Activated CD4-positive, alpha-beta T cell treated with anti-CD3 and anti-CD28 coated beads for 24 hours (primary cell): ENCODE results near the gene IP6K3.

Source experiments
- DNase-seq, 2 donors: peaks; one replicate each; pipeline ENCODE4 v3.0.0-alpha.2; 2020; ENCODE audit warnings: low read depth in 2 of 2

Gene IP6K3

DNA sequence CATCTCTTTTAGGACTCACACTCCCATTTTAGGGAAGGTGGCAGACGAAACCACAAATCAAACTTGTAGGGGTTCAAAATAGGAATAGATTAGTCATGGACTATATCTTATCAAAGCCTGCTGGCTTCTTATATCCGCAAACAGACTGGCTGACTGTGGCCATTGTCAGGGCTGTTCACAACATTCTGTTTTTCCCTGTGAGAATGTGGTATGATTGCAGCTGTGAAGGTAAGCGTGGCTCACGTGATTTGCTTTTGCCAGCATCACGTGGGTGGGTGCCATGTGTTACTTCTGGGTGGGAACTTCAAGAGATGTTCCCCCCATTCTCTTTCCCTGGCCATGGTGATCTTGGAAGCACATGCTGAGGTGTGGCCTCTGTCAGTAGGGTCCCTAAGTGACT lies 5.9 kb downstream of the IP6K3 start:
- no peak for DNase-seq

- no peak for DNase-seq
These were observed 6.5 kb downstream of the IP6K3 start for GRCh38 chr6:33740204-33740608.

DNA sequence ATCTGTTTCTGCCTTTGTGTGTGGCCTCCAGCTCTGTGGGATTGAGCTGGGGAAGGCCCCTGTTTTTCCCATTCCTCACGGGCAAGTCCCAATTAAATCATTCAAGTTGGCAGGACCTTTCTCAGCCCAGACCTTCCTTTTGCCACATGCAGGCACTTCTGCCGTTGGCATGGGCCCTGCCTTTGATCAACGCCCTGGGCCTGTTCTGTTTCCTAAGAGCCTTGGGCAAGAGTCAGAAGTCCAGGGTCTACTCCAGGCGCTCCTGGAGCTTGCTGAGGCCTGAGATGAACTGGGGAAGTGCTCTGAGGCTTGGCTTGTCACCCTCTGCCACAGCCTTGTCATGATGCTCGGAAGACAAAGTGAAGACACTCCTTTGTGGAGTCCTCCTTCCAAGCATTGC lies 7.1 kb downstream of the IP6K3 start:
- DNase-seq: no peak

GRCh38 chr6:33738879-33739278 lies 7.8 kb downstream of the IP6K3 start:
- DNase-seq: no peak

DNA sequence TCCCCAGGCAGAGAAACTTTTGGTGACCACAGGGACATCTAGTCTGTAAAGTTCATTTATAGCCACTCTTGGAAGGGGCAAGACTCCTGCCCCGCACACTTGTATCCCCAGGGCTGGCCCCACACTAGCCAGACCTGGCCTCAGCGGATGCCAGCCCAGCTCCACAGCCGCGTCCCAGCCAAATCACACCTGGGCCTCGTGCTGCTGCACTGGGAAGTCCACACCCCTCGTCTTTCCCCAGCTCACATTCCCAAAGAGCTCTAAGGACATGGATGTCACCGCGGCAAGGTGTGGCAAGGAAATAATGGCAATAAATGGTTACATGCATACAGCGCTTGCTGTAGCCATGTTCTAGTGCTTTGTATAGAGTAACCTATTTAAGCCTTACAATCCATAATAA lies 8.6 kb downstream of the IP6K3 start:
- DNase-seq: no peak

GRCh38 chr6:33737267-33738026 lies 9.3 kb downstream of the IP6K3 start:
- DNase-seq: no peak

GRCh38 chr6:33735216-33735615 lies 11.5 kb downstream of the IP6K3 start:
- DNase-seq: no peak

DNA sequence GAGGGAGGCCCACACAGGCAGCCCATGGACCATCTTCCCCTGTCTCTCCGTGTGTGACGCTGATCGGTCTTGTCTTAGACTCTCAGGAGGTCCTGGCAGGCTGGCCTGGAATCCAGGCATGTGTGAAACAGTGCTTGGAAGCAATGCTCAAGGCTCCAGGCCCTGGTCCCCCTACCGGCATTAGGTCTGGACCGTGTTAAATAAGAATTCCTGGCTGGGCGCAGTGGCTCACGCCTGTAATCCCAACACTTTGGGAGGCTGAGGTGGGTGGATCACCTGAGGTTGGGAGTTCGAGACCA lies 13.0 kb downstream of the IP6K3 start:
- DNase-seq: no peak

DNA sequence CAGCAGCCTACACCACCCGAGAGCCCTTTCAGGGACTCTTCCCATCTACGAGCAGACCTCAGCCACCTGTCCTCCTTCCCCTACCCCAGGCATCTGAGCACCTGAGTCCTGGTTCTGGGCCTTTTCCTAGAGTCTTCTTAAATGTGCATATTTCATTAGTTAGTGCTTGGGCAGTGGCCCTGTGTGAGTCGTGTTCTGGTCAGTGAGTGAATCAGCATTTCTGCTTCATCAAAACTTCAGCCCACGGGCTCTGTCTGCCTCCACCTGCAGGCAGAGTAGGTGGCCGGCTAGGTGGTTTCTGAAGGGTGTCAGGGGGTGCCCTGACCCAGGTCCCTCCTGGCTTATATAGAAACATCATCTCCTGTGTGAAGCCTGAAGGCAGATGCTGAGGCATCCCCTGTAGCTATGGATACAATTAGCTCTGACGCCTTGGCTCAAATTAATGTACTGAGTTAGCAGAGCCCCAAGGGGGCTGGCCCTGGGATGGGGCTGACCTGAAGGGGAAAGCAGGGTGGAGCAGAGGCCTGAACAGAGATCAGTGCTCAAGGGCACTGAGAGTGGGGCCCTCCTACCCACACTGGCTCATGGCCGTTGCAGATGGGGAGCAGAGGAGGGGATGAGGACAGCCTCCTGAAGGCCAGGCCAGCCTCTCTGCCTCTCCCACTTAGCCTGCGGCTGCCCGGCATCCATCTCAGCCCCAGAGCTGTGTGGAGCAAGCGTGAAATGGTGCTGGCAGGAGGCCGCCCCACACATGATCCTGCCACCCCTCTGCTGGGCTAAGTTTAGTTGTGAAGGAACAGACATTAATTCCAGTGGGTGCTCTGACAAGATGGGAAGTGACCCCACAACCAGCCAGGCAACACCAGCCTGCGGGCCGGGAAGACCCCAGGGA lies 13.6 kb downstream of the IP6K3 start:
- DNase-seq: no peak

- DNase-seq: no peak
These were observed 14.3 kb downstream of the IP6K3 start for GRCh38 chr6:33732385-33732784.

- no peak for DNase-seq
These were observed 14.9 kb downstream of the IP6K3 start for GRCh38 chr6:33731751-33732282.

DNA sequence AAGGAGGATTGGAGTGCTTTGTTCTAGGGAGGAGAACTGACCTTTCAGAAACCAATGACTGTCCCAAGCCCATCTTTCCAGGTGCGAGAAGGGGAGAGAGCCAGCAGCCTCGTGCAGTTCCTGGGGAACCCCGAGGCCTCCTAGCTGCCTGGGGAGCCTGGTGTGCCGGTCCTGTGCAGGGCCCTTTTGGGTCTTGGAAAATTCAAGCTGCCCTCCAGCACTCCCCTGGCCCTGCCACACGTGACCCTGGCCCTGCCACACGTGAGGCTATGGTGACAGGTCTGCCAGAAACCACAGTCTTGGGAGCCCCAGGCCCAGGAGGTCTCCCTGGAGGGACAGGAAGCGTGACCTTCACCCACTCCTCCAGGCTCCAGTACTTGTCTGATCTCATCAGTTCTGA lies 15.7 kb downstream of the IP6K3 start:
- DNase-seq: no peak

GRCh38 chr6:33730611-33731010 lies 16.1 kb downstream of the IP6K3 start:
- DNase-seq: no peak

GRCh38 chr6:33729059-33729458 lies 17.6 kb downstream of the IP6K3 start:
- no peak for DNase-seq

GRCh38 chr6:33728438-33728837 lies 18.3 kb downstream of the IP6K3 start:
- DNase-seq: no peak

DNA sequence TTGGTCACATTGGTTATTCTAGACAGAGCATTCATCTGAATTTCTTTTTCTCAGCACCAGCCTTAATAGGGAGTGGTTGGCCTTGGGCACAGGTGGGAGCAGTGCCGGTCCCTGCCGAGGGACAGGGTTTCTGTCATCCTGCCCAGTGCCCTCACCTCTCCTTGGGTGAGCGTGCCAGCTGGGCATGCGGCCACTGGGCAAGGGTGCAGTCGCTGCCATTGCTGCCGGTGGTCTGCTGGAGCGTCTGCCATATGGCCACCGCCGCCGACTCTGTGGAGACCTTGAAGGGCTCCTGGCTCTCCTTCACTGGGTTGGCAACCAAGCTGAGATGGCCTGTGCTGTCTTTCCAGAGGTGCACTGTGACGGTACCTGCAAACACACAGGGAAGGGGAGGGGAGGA lies 18.8 kb downstream of the IP6K3 start:
- no peak for DNase-seq

DNA sequence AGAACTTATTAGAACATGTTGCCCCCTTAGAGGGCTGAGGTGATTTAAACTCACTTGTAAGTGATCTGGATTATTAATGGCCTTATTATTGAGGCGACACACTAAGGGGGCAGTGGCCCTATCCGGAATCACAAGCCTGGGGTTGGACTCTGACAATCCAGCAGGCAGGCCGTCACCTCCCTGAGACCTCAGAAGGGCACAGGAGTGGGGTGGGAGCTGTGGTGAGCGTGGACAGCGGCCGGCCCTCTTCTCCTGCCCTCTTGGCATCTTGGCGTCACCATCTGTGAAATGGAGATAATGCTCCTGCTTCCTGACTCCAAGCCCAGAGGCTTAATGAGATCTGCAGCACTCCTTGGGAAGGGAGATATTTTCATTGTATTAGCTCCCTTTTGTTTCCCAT lies 19.6 kb downstream of the IP6K3 start:
- DNase-seq: no peak

- DNase-seq: no peak
These were observed 20.0 kb downstream of the IP6K3 start for GRCh38 chr6:33726696-33727095.

GRCh38 chr6:33725891-33726673 lies 20.6 kb downstream of the IP6K3 start:
- no peak for DNase-seq

GRCh38 chr6:33725222-33725621 lies 21.5 kb downstream of the IP6K3 start:
- no peak for DNase-seq

DNA sequence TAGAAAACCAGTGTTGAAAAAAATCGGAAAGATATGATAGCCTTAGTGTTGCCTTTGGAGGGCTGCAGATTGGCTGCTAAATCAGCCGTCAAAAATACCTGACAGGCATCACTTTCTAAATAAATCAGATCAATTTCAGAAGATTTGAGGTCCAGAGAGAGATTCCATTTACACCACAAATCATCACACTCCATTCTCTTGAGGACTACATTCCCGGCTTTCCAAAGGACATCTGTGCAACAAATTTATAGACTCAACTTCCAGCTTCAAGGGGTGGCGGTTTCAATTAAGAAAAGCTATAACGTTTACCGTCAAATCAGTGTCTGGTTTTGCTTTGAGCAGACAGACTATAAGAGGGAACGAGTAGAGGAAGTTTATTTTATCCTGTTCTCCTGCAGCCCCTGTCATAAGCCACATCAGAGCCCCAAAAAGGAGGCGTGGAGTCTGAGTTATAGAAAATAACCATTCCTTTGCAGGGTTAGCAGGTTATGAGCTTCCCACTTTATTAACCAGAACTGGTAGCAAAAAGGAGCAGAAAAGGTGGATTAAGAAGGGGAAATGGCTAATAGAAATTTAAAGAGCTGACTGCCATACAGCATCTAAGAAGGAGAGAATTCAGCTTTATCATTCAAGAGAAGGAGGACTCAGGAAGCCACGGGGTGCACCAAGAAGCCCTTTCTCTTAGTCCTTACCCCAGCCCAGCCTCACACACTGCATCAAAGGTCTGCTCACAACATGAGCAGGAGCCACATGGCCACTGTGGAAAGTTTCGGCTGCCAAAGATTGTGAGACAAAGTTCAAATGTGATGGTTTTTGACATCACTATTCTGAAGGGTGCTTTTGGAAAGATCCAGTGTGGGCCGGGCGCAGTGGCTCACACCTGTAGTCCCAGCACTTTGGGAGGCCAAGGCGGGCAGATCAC lies 22.3 kb downstream of the IP6K3 start:
- DNase-seq: no peak
